HEK293 (cell line): ENCODE measurements around the gene ZFYVE28.

ENCODE experiments used
- CTCF ChIA-PET: fragments of 350-600 bp; formaldehyde crosslinking; extraction: SDS; loops from one replicate; lab custom pipeline; 2021; ENCODE audit warnings: antibody characterized with exemption; lab: Yijun Ruan, JAX
- POLR2A ChIA-PET: fragments of 300-600 bp; formaldehyde crosslinking; extraction: SDS; loops from one replicate; lab custom pipeline; 2020; ENCODE audit warnings: antibody characterized with exemption, inconsistent platforms; lab: Yijun Ruan, JAX
- H3K27ac ChIP-seq: fragments of 200-500 bp; sonication (Bioruptor generic); 2 replicates; pipeline ENCODE4 v1.5.1; 2014; ENCODE audit warnings: low read depth, low read length, control low read depth, inconsistent platforms; ENCODE audit errors: extremely low read depth
- H3K36me3 ChIP-seq, 2 experiments: fragments of 200-500 bp in 1 of 2; sonication (Bioruptor generic) in 1 of 2; 1 replicate in 1 of 2; 2 replicates in 1 of 2; pipeline ENCODE4 v1.5.1; 2014 to 2017; ENCODE audit warnings: inconsistent platforms in 2 of 2, low read length in 2 of 2; ENCODE audit not compliant: control insufficient read depth in 2 of 2, insufficient read depth in 1 of 2
- H3K4me1 ChIP-seq: fragments of 200-500 bp; sonication (Bioruptor generic); 2 replicates; pipeline ENCODE4 v1.5.1; 2014; ENCODE audit warnings: mild to moderate bottlenecking, low read length, inconsistent platforms; ENCODE audit not compliant: control insufficient read depth, insufficient read depth
- H3K4me3 ChIP-seq: 2 replicates; pipeline ENCODE4 v1.5.1; 2011; ENCODE audit warnings: low read depth, mild to moderate bottlenecking, control low read depth, low read length, moderate library complexity
- H3K9me3 ChIP-seq: fragments of 200-500 bp; sonication (Bioruptor generic); 2 replicates; pipeline ENCODE4 v1.5.1; 2014; ENCODE audit warnings: low read depth, low read length, inconsistent platforms; ENCODE audit not compliant: control insufficient read depth, insufficient read depth
- KLF16 ChIP-seq: fragments of 450-650 bp; formaldehyde crosslinking; IDR thresholded peaks from 2 replicates; pipeline ENCODE4 v1.5.1; 2017; ENCODE audit warnings: missing biosample characterization, missing genetic modification characterization
- MYNN ChIP-seq: fragments of 450-650 bp; formaldehyde crosslinking; IDR thresholded peaks from 2 replicates; pipeline ENCODE4 v1.5.1; 2016; ENCODE audit warnings: missing biosample characterization, missing genetic modification characterization, borderline replicate concordance
- TRIM28 ChIP-seq: IDR thresholded peaks from 2 replicates; pipeline ENCODE4 v1.6.1; 2011; ENCODE audit warnings: low read length, control low read depth, borderline replicate concordance
- ZBTB20 ChIP-seq: fragments of 450-650 bp; formaldehyde crosslinking; IDR thresholded peaks from 2 replicates; pipeline ENCODE4 v1.5.1; 2016; ENCODE audit warnings: missing biosample characterization, missing genetic modification characterization
- ZBTB21 ChIP-seq: fragments of 450-650 bp; formaldehyde crosslinking; IDR thresholded peaks from 2 replicates; pipeline ENCODE4 v1.5.1; 2017; ENCODE audit warnings: missing biosample characterization, missing genetic modification characterization
- ZNF114 ChIP-seq: fragments of 450-650 bp; formaldehyde crosslinking; IDR thresholded peaks from 2 replicates; pipeline ENCODE4 v1.5.0; 2017; ENCODE audit warnings: missing biosample characterization, missing genetic modification characterization
- ZNF132 ChIP-seq: fragments of 450-650 bp; formaldehyde crosslinking; IDR thresholded peaks from 2 replicates; pipeline ENCODE4 v1.5.1; 2017; ENCODE audit warnings: missing biosample characterization, missing genetic modification characterization, borderline replicate concordance
- ZNF174 ChIP-seq: fragments of 450-650 bp; formaldehyde crosslinking; IDR thresholded peaks from 2 replicates; pipeline ENCODE4 v1.5.0; 2017; ENCODE audit warnings: missing biosample characterization, mild to moderate bottlenecking, missing genetic modification characterization
- ZNF18 ChIP-seq: fragments of 450-650 bp; formaldehyde crosslinking; IDR thresholded peaks from 2 replicates; pipeline ENCODE4 v1.5.1; 2016; ENCODE audit warnings: missing biosample characterization, missing genetic modification characterization
- ZNF292 ChIP-seq: fragments of 450-650 bp; formaldehyde crosslinking; IDR thresholded peaks from 2 replicates; pipeline ENCODE4 v1.5.1; 2016; ENCODE audit warnings: low read depth, missing biosample characterization, missing genetic modification characterization, borderline replicate concordance
- ZNF335 ChIP-seq: fragments of 450-650 bp; formaldehyde crosslinking; conservative IDR thresholded peaks from 2 replicates; pipeline ENCODE4 v1.5.1; 2016; ENCODE audit warnings: missing biosample characterization, missing genetic modification characterization
- ZNF398 ChIP-seq: fragments of 450-650 bp; formaldehyde crosslinking; IDR thresholded peaks from 2 replicates; pipeline ENCODE4 v1.5.1; 2017; ENCODE audit warnings: missing biosample characterization, missing genetic modification characterization
- ZNF433 ChIP-seq: fragments of 450-650 bp; formaldehyde crosslinking; IDR thresholded peaks from 2 replicates; pipeline ENCODE4 v1.5.1; 2016; ENCODE audit warnings: missing biosample characterization, missing genetic modification characterization, low read depth
- ZNF510 ChIP-seq: fragments of 450-650 bp; formaldehyde crosslinking; IDR thresholded peaks from 2 replicates; pipeline ENCODE4 v1.5.1; 2018; ENCODE audit warnings: mild to moderate bottlenecking, missing genetic modification characterization, missing biosample characterization; ENCODE audit not compliant: insufficient replicate concordance
- ZNF518A ChIP-seq: fragments of 450-650 bp; formaldehyde crosslinking; conservative IDR thresholded peaks from 2 replicates; pipeline ENCODE4 v1.5.1; 2016; ENCODE audit warnings: low read depth, missing biosample characterization, missing genetic modification characterization
- ZNF530 ChIP-seq: fragments of 450-650 bp; formaldehyde crosslinking; IDR thresholded peaks from 2 replicates; pipeline ENCODE4 v1.5.1; 2016; ENCODE audit warnings: low read depth, missing biosample characterization, missing genetic modification characterization
- ZNF645 ChIP-seq: fragments of 450-650 bp; formaldehyde crosslinking; IDR thresholded peaks from 2 replicates; pipeline ENCODE4; 2016; ENCODE audit warnings: missing biosample characterization, missing genetic modification characterization
- ZNF664 ChIP-seq: fragments of 450-650 bp; formaldehyde crosslinking; IDR thresholded peaks from 2 replicates; pipeline ENCODE4 v1.5.1; 2016; ENCODE audit warnings: missing biosample characterization, missing genetic modification characterization
- ZNF692 ChIP-seq: fragments of 450-650 bp; formaldehyde crosslinking; IDR thresholded peaks from 2 replicates; pipeline ENCODE4 v1.5.1; 2016; ENCODE audit warnings: missing biosample characterization, missing genetic modification characterization
- ZSCAN16 ChIP-seq: fragments of 450-650 bp; formaldehyde crosslinking; IDR thresholded peaks from 2 replicates; pipeline ENCODE4 v1.5.1; 2016; ENCODE audit warnings: missing biosample characterization, missing genetic modification characterization
- ZSCAN30 ChIP-seq: fragments of 450-650 bp; IDR thresholded peaks from 2 replicates; pipeline ENCODE4 v1.5.1; 2018; ENCODE audit warnings: missing biosample characterization, mild to moderate bottlenecking, missing genetic modification characterization, moderate library complexity
- ZSCAN4 ChIP-seq: fragments of 450-650 bp; formaldehyde crosslinking; IDR thresholded peaks from 2 replicates; pipeline ENCODE4 v1.5.1; 2017; ENCODE audit warnings: missing biosample characterization, missing genetic modification characterization

Gene ZFYVE28

GRCh38 chr4:2268357-2269205, 149.9 kb downstream of the ZFYVE28 start:
- ChIA-PET POLR2A (no interaction called here), CTCF (no interaction called here)
- H3K9me3 ChIP-seq = no peaks in the 10 kb centered on the region
- H3K36me3 ChIP-seq = no peaks in the 10 kb centered on the region
- no peak overlapping the region for H3K27ac ChIP-seq
- no peak overlapping the region for H3K4me3 ChIP-seq
- no peak for TF ChIP-seq ZNF132 (tag by site-specific recombination)
- TF ChIP-seq ZNF518A = no peak
- no peak for TF ChIP-seq TRIM28
- no peak for TF ChIP-seq ZNF292 (tag by site-specific recombination)
- TF ChIP-seq ZNF335 (tag by site-specific recombination) = no peak
- TF ChIP-seq ZNF174 (tag by site-specific recombination) = no peak
- TF ChIP-seq ZSCAN4 (tag by site-specific recombination) = no peak
- TF ChIP-seq ZBTB21 (tag by site-specific recombination) = no peak
- TF ChIP-seq ZNF398 (tag by site-specific recombination) = no peak
- no peak for TF ChIP-seq ZNF18 (tag by site-specific recombination)
- no peak for TF ChIP-seq ZSCAN16 (tag by site-specific recombination)
- TF ChIP-seq ZNF664 = no peak
- no peak for TF ChIP-seq MYNN
- TF ChIP-seq, all 188 proteins: peak for 0
- no peaks in the 10 kb centered on the region for H3K4me1 ChIP-seq

GRCh38 chr4:2267841-2268240, 150.6 kb downstream of the ZFYVE28 start:
- H3K4me1 ChIP-seq = no peaks in the 10 kb centered on the region
- H3K27ac ChIP-seq = no peak overlapping the region
- no peak overlapping the region for H3K4me3 ChIP-seq
- H3K36me3 ChIP-seq = no peaks in the 10 kb centered on the region
- no peaks in the 10 kb centered on the region for H3K9me3 ChIP-seq
- POLR2A ChIA-PET = no interaction called here
- CTCF ChIA-PET = no interaction called here
- TF ChIP-seq ZNF433 = no peak
- TF ChIP-seq TRIM28 = no peak
- TF ChIP-seq KLF16 (tag by site-specific recombination) = no peak
- TF ChIP-seq ZNF510 (tag by site-specific recombination) = no peak
- TF ChIP-seq ZNF114 (tag by site-specific recombination) = no peak
- TF ChIP-seq ZBTB20 = no peak
- no peak for TF ChIP-seq ZNF530 (tag by site-specific recombination)
- TF ChIP-seq ZNF692 (tag by site-specific recombination) = no peak
- no peak for TF ChIP-seq ZSCAN30
- TF ChIP-seq ZNF645 (tag by site-specific recombination) = no peak
- no peak for TF ChIP-seq MYNN
